GM12891 (cell line): ENCODE measurements around the gene SEPSECS.

Source experiments
- POLR2A ChIP-seq: IDR thresholded peaks from 2 replicates; pipeline ENCODE4 v1.6.1; 2011; ENCODE audit warnings: low read depth, low read length, control low read depth
- POLR2AphosphoS5 ChIP-seq: IDR thresholded peaks from 2 replicates; pipeline ENCODE4 v1.6.1; 2011; ENCODE audit warnings: low read depth, low read length, control low read depth
- TAF1 ChIP-seq: IDR thresholded peaks from 2 replicates; pipeline ENCODE4 v1.6.1; 2011; ENCODE audit warnings: low read depth, low read length, control low read depth

- TF ChIP-seq TAF1, result no peak
- no peak for TF ChIP-seq POLR2AphosphoS5
- TF ChIP-seq POLR2A, result no peak
Observed at GRCh38 chr4:25090516-25090915, 69.7 kb downstream of the SEPSECS start.
